SK-N-SH (cell line): ENCODE results near the gene CADM2.

Experiments
- CHD2 ChIP-seq: fragments of 150-350 bp; IDR thresholded peaks from 2 replicates; pipeline ENCODE4 v1.6.1; 2018; ENCODE audit warnings: low read length; ENCODE audit not compliant: partially characterized antibody
- CTCF ChIP-seq: fragments of 200-600 bp; sonication (generic); IDR thresholded peaks from 2 replicates; pipeline ENCODE4 v1.6.1; 2017; ENCODE audit warnings: antibody characterized with exemption, mild to moderate bottlenecking, moderate library complexity
- GABPA ChIP-seq: IDR thresholded peaks from 2 replicates; pipeline ENCODE4 v1.4.0; 2012; ENCODE audit warnings: low read depth, mild to moderate bottlenecking
- MXI1 ChIP-seq: IDR thresholded peaks from 2 replicates; pipeline ENCODE4 v1.6.1; 2012; ENCODE audit warnings: mild to moderate bottlenecking, low read depth, low read length, improper control_type of control experiment
- PBX3 ChIP-seq: IDR thresholded peaks from 2 replicates; pipeline ENCODE4; 2012
- RXRA ChIP-seq: IDR thresholded peaks from 2 replicates; pipeline ENCODE4 v1.4.0; 2012; ENCODE audit warnings: low read depth, mild to moderate bottlenecking, borderline replicate concordance
- ZBTB33 ChIP-seq: IDR thresholded peaks from 2 replicates; pipeline ENCODE4 v1.4.0; 2012; ENCODE audit warnings: low read depth, borderline replicate concordance

GRCh38 chr3:85159376-85159775 is 200.6 kb downstream of the CADM2 start:
- TF ChIP-seq CTCF: no peak
- TF ChIP-seq GABPA: no peak
- TF ChIP-seq MXI1: no peak
- no peak for TF ChIP-seq PBX3
- no peak for TF ChIP-seq CHD2
- TF ChIP-seq ZBTB33: no peak
- no peak for TF ChIP-seq RXRA
